22Rv1 (cell line): ENCODE measurements around the gene GPATCH8.
"Not testable (repeated sequence)": the region's sequence is repeated elsewhere in the genome, so short reads cannot be mapped to it uniquely, and the experiment has no call there.

Source experiments
- H3K27ac ChIP-seq: fragments of 450-650 bp; 2 replicates; pipeline ENCODE4 v1.5.1; 2017
- CTCF ChIP-seq: fragments of 450-650 bp; IDR thresholded peaks from 2 replicates; pipeline ENCODE4 v1.5.1; 2017; ENCODE audit warnings: mild to moderate bottlenecking
- ZFX ChIP-seq: fragments of 450-650 bp; IDR thresholded peaks from 2 replicates; pipeline ENCODE4 v1.6.1; 2017; ENCODE audit warnings: antibody characterized with exemption, borderline replicate concordance

The GPATCH8 gene

GRCh38 chr17:44398692-44399691 lies 104.2 kb downstream of the GPATCH8 start:
- H3K27ac ChIP-seq = no peak overlapping the region

GRCh38 chr17:44397479-44398440 lies 105.4 kb downstream of the GPATCH8 start:
- no peak overlapping the region for H3K27ac ChIP-seq
- TF ChIP-seq ZFX (no peak), CTCF (no peak)

More at GRCh38 chr17:44398692-44399691, 104.2 kb downstream of the GPATCH8 start:
- TF ChIP-seq CTCF (no peak), ZFX (no peak)

GRCh38 chr17:44396946-44397345 lies 106.3 kb downstream of the GPATCH8 start:
- no peak overlapping the region for H3K27ac ChIP-seq
- TF ChIP-seq CTCF (no peak), ZFX (no peak)

GRCh38 chr17:44394833-44395232 lies 108.4 kb downstream of the GPATCH8 start:
- no peak for TF ChIP-seq ZFX
- no peak for TF ChIP-seq CTCF
- H3K27ac ChIP-seq = no peak overlapping the region

- H3K27ac ChIP-seq = not testable (repeated sequence)
Measured at GRCh38 chr17:44394112-44394511, 109.1 kb downstream of the GPATCH8 start.

- no peak overlapping the region for H3K27ac ChIP-seq
- no peak for TF ChIP-seq ZFX
- TF ChIP-seq CTCF = no peak
Measured at GRCh38 chr17:44390250-44390870, 112.8 kb downstream of the GPATCH8 start.

GRCh38 chr17:44389723-44390202 lies 113.4 kb downstream of the GPATCH8 start:
- no peak for TF ChIP-seq ZFX
- TF ChIP-seq CTCF = no peak
- no peak overlapping the region for H3K27ac ChIP-seq
